GM18520 (cell line): ENCODE measurements around the gene AMIGO1.

Experiments used
- ATAC-seq: cut with Tn5 transposase; IDR thresholded peaks from one replicate; pipeline ENCODE4 v1.9.1; 2021; ENCODE audit not compliant: unreplicated experiment

Gene AMIGO1

GRCh38 chr1:109509176-109510134 is at the start of gene AMIGO1:
AMIGO1 (minus strand) TSS chr1:109509727; CDS start chr1:109508912, 815 bp downstream.
- no peak for ATAC-seq

- no peak for ATAC-seq
These were observed 48.0 kb upstream of the AMIGO1 start for GRCh38 chr1:109557520-109557919.

GRCh38 chr1:109556563-109556962 is 47.0 kb upstream of the AMIGO1 start:
- ATAC-seq, result no peak

GRCh38 chr1:109548321-109549267 is 39.1 kb upstream of the AMIGO1 start, which contains the start of gene GNAI3:
GNAI3 (plus strand) TSS chr1:109548615; CDS start chr1:109548721, 106 bp downstream.
- peak; percentile 76 for ATAC-seq

- ATAC-seq, result no peak
These were observed 38.2 kb upstream of the AMIGO1 start for GRCh38 chr1:109547463-109548320.

GRCh38 chr1:109546311-109547109 is 37.0 kb upstream of the AMIGO1 start:
- peak; percentile 35 for ATAC-seq

- no peak for ATAC-seq
These were observed 34.6 kb upstream of the AMIGO1 start for GRCh38 chr1:109543988-109544735.

- no peak for ATAC-seq
These were observed 33.9 kb upstream of the AMIGO1 start for GRCh38 chr1:109543283-109543987.

- ATAC-seq, result no peak
These were observed 33.1 kb upstream of the AMIGO1 start for GRCh38 chr1:109542657-109543056.

- no peak for ATAC-seq
These were observed 31.6 kb upstream of the AMIGO1 start for GRCh38 chr1:109541102-109541501.

GRCh38 chr1:109539676-109540075 is 30.1 kb upstream of the AMIGO1 start, which contains the start of gene GPR61:
GPR61 (plus strand) TSS chr1:109539872; CDS start chr1:109543023, 3,151 bp downstream.
- no peak for ATAC-seq

- ATAC-seq, result no peak
These were observed 29.5 kb upstream of the AMIGO1 start for GRCh38 chr1:109538827-109539555.

GRCh38 chr1:109537450-109538178 is 28.1 kb upstream of the AMIGO1 start:
- ATAC-seq, result no peak

GRCh38 chr1:109535971-109536491 is 26.5 kb upstream of the AMIGO1 start:
- no peak for ATAC-seq

- no peak for ATAC-seq
These were observed 26.0 kb upstream of the AMIGO1 start for GRCh38 chr1:109535481-109535880.

GRCh38 chr1:109534307-109534858 is 24.9 kb upstream of the AMIGO1 start:
- no peak for ATAC-seq
